Inflammatory macrophage treated with lipopolysaccharide for 4 hours (primary cell): ENCODE results near the gene SLC26A6.

Source experiments
- DNase-seq: peaks from one replicate; pipeline ENCODE4 v3.0.0-alpha.2; 2020

The SLC26A6 gene, protein sequence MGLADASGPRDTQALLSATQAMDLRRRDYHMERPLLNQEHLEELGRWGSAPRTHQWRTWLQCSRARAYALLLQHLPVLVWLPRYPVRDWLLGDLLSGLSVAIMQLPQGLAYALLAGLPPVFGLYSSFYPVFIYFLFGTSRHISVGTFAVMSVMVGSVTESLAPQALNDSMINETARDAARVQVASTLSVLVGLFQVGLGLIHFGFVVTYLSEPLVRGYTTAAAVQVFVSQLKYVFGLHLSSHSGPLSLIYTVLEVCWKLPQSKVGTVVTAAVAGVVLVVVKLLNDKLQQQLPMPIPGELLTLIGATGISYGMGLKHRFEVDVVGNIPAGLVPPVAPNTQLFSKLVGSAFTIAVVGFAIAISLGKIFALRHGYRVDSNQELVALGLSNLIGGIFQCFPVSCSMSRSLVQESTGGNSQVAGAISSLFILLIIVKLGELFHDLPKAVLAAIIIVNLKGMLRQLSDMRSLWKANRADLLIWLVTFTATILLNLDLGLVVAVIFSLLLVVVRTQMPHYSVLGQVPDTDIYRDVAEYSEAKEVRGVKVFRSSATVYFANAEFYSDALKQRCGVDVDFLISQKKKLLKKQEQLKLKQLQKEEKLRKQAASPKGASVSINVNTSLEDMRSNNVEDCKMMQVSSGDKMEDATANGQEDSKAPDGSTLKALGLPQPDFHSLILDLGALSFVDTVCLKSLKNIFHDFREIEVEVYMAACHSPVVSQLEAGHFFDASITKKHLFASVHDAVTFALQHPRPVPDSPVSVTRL

DNA sequence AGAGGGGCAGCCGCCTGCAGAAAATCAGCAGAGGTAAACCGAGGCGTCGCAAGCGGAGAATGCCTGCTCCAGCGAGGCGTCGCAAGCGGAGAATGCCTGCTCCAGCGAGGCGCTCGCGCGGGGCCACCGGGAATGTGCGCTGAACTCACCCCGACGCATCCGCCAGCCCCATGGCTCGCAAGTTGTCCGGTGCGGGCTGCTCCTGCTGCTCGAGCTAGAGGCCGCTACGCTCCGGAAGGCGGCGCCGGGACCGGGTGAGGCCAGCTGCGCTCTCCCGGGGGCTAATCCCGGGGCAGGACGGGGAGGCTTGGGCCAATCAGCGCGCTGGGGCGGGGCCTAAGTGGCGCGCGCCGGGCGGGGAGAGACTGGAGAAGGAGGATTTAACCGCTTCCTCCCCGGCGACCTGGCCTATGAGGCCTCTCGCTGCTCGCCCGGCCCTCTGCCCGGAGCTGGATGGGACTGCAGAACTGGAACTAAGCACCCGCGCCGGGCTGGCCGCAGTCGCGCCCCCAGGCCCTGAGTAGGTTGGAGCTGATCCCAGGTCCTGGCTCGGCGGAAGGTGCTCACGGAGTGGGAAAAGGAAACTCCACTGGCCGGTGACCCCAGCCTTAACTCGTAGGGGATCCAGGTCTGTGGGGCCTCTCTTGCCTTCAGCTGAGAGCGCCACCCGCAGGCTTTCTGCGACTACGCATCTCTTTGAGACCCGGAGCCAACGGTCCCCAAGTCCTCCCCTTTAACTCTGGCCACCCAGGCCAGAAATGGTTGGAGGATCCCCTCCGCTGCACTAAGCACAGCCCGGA lies at the start of gene SLC26A6:
TSS of gene SLC26A6 (minus strand) at position 240 of the 800 bp plus-strand sequence. CDS start at position 172, 68 bp downstream.
- DNase-seq = peak; percentile 98

GRCh38 chr3:48684480-48685143 lies 49.4 kb upstream of the SLC26A6 start:
- DNase-seq = peak; percentile 75

DNA sequence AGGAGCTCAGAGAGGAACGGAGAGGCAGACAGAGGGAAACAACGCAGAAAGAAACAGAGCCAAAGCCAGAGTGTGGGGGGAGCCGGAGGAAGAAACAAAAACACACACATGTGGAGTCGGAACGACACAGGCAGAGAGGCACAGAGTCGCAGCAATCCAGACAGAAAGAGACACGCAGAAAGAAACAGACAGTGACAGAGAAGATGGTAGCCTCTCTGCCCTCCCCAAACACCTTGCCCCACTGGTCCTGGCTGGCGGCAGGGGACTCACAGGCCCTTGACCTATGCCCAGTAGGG lies 48.7 kb upstream of the SLC26A6 start:
- DNase-seq = no peak

DNA sequence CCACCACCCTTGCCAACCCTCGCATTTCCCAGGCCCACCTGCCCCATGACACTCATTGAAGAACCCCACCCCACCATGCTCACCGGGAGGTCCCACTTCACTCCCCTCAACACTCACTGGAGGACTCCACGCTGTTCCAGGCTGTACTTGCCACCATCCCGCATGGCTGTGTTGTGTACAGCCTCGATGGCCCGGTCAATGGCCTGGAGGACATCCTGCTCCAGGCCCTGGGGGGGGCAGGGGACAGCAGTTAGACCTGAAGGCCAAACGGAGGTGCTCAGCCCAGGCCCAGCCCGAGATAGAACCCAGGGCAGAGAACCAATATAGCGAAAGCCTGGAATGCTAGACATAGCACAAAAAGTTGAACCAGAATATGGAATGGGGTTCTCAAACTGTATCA lies 47.5 kb upstream of the SLC26A6 start:
- no peak for DNase-seq

- no peak for DNase-seq
Observed at GRCh38 chr3:48681974-48682610, 46.8 kb upstream of the SLC26A6 start.

GRCh38 chr3:48681541-48681880 lies 46.2 kb upstream of the SLC26A6 start:
- DNase-seq = no peak

GRCh38 chr3:48680811-48681540 lies 45.7 kb upstream of the SLC26A6 start:
- DNase-seq = no peak

DNA sequence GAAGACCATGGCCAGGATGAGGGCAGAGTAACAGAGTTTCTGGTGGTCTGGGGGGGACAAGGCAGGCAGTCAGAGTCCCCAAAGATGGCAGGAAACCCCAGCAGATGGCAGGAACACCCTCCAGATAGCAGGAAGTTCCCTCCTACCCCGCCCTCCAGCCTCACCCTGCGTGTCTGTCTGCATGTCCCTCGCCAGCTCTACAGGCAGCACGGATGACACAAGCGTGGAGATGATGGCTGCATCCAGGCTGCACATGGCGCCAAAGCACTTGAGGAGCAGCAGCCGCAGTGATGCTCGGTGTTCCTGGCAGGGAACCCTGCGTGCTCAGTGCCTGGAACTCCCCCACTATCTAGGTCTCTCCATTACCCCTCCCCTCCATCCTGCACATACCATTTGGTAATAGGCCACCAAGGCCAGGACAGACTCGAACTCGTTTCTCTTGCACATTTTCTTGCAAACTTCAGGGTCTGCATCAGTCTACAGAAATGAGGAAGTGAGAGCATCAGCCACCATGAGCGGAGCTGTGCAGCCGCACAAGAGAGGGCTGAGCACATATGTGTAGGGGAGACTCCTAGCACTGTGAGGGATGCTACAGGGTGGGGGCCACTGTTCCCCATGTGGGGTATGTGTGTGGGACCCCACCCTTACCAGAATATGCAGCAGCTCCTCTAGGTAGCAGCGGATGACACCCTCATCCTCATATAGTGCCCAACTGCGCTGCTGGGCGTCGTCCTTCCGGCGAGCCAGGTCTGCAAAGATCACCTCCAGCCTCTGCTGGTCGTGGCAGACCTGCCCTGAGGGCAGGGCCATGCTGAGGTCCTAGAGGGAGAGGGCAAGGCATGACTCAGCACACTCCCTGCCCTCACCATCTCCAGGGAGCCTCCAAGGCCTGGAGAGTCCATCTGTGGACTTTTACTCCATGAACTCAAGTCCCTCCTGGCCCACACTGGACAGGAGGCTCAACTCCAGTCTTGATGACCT lies 44.4 kb upstream of the SLC26A6 start:
- DNase-seq = no peak

GRCh38 chr3:48678566-48679380 lies 43.5 kb upstream of the SLC26A6 start:
- DNase-seq = no peak

DNA sequence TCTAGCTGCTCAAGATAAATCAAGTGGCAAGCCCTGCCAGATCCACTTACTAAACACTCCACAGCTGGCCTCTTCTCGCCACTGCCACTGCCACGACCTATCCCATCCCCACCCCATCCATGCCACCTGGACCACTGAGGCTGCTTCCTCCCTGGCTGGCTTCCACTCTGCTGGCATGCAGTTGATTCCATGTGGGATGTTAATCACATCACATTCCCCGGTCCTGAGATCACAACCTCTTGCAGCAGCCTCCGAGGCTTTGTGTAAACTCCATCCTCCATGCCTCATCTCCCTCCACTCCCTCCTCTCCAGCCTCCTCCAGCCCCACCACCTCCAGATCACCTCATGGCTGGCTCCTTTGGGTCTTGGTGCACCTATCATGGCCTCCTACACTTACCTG lies 42.8 kb upstream of the SLC26A6 start:
- DNase-seq = no peak

GRCh38 chr3:48674505-48674904 lies 39.2 kb upstream of the SLC26A6 start:
- DNase-seq = no peak

GRCh38 chr3:48672522-48672921 lies 37.3 kb upstream of the SLC26A6 start:
- DNase-seq = no peak

DNA sequence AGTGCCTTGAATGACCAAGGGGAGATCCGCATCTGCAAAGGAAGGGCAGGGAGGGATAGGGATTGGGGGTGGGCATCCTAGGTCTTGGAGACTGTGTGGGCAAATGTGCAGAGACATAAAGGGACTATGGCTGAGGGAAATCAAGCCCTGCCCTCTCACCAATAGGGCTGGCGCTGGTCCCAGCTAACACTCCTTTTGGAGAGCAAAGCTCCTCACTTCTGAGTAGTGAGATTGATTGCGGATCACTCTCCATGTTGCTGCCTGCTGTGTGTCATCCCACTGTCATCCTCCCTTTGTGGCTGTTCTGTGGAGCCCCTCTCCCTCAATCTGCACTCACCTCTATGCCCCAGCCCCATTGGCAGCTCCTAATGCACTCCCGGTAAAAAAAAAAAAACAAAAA lies 29.7 kb upstream of the SLC26A6 start:
- DNase-seq = no peak

- no peak for DNase-seq
Observed at GRCh38 chr3:48664313-48664644, 29.0 kb upstream of the SLC26A6 start.

GRCh38 chr3:48663489-48664312 lies 28.4 kb upstream of the SLC26A6 start:
- DNase-seq = peak; percentile 98

- peak; percentile 76 for DNase-seq
Observed at GRCh38 chr3:48662753-48663488, 27.7 kb upstream of the SLC26A6 start, which contains the start of gene CELSR3. Gene CELSR3 (minus strand): TSS chr3:48662886. CDS start chr3:48662634, 252 bp downstream.

DNA sequence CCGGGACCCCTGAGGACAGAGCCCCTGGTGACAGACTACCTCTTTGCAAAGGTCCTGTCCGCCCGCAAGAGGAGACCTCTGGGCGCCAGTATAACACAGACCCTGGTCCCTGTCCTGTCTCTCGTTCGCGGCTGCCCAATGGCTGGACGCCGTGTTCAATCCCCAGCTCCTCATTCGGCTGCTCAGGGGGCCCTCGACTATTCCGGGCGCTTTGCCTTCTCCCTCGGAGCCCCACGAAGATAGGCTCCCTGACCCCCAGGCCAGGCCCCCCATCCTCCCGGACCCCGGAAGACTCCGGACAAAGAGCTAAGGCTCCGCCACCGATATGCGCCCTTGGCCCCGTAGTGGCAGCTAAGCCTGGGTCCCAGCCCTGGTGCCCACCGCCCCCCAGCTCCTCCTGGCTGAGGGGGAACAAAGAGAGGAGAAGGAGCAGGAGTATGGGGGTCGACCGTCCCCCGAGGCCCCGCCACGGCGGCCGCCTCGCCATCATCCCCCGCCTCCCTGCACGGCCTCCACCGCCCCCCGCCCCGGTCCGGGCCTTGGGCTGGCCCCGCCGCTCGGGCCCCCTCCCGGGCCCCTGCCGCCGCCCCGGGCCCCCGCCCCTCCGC lies 27.0 kb upstream of the SLC26A6 start:
- no peak for DNase-seq
